CD14-positive monocyte (primary cell): ENCODE measurements around the gene GRIN2A. TPM values are rescaled to one million over a fixed set of nuclear protein-coding genes. Genes with fewer than 3 reads are reported as not detected.

Experiments used
- DNase-seq, 3 donors: peaks; one replicate each; pipeline ENCODE4 v3.0.0-alpha.2; 2011 to 2022
- H2AFZ ChIP-seq: 2 replicates; pipeline ENCODE4 v1.6.0; 2012; ENCODE audit warnings: mild to moderate bottlenecking, low read depth, low read length, inconsistent platforms; ENCODE audit not compliant: insufficient read depth, poor library complexity, severe bottlenecking
- H3K27ac ChIP-seq, 2 donors: 1 replicate in 1 of 2; 2 replicates in 1 of 2; pipeline ENCODE4 v1.5.1; 2012 to 2013; ENCODE audit warnings: low read length in 2 of 2, control low read depth in 1 of 2, inconsistent platforms in 1 of 2, low read depth in 1 of 2, mild to moderate bottlenecking in 1 of 2
- H3K27me3 ChIP-seq, 2 donors: one replicate each; pipeline versions ENCODE4 v1.6.0 to v1.6.1; 2011 to 2013; ENCODE audit warnings: low read length in 2 of 2; ENCODE audit not compliant: control insufficient read depth in 2 of 2, insufficient read depth in 2 of 2
- H3K36me3 ChIP-seq, 2 donors: replicated peaks in 1 of 2; 1 replicate in 1 of 2; 2 replicates in 1 of 2; pipeline versions ENCODE4 v1.5.1 to v1.6.1; 2012 to 2013; ENCODE audit warnings: low read length in 2 of 2, control low read depth in 1 of 2, inconsistent platforms in 1 of 2, mild to moderate bottlenecking in 1 of 2; ENCODE audit not compliant: insufficient read depth in 2 of 2, control insufficient read depth in 1 of 2
- H3K4me1 ChIP-seq, 2 donors: 1 replicate in 1 of 2; 2 replicates in 1 of 2; pipeline versions ENCODE4 v1.5.1 to v1.6.1; 2012 to 2013; ENCODE audit warnings: low read length in 2 of 2, control low read depth in 1 of 2, inconsistent platforms in 1 of 2, mild to moderate bottlenecking in 1 of 2, moderate library complexity in 1 of 2; ENCODE audit not compliant: insufficient read depth in 2 of 2, control insufficient read depth in 1 of 2
- H3K4me2 ChIP-seq: replicated peaks from 2 replicates; pipeline ENCODE3; 2012; ENCODE audit warnings: low read length, moderate library complexity, mild to moderate bottlenecking; ENCODE audit not compliant: poor library complexity, severe bottlenecking; ENCODE audit errors: extremely low read depth
- H3K4me3 ChIP-seq, 3 experiments: fragments of 200-600 bp in 1 of 3; sonication (generic) in 1 of 3; replicated peaks in 1 of 3; 1 replicate in 2 of 3; 2 replicates in 1 of 3; pipeline ENCODE4 v1.5.1; 2011 to 2013; ENCODE audit warnings: low read length in 3 of 3, mild to moderate bottlenecking in 3 of 3, control low read depth in 2 of 3, low read depth in 2 of 3, inconsistent platforms in 1 of 3, moderate library complexity in 1 of 3
- H3K79me2 ChIP-seq: 2 replicates; pipeline ENCODE4 v1.6.0; 2012; ENCODE audit warnings: mild to moderate bottlenecking, control low read depth, inconsistent platforms, low read length, moderate library complexity; ENCODE audit not compliant: insufficient read depth
- H3K9ac ChIP-seq: 2 replicates; pipeline ENCODE4 v1.6.0; 2017; ENCODE audit warnings: low read length, mild to moderate bottlenecking; ENCODE audit not compliant: insufficient read depth, poor library complexity, severe bottlenecking
- H3K9me3 ChIP-seq, 2 donors: replicated peaks in 1 of 2; 1 replicate in 1 of 2; 2 replicates in 1 of 2; pipeline versions ENCODE4 v1.5.1 to v1.6.1; 2012 to 2013; ENCODE audit warnings: low read length in 2 of 2, control low read depth in 1 of 2; ENCODE audit not compliant: control insufficient read depth in 1 of 2, insufficient read depth in 1 of 2
- H4K20me1 ChIP-seq: 2 replicates; pipeline ENCODE4 v1.6.0; 2012; ENCODE audit warnings: mild to moderate bottlenecking, low read length, control low read depth, moderate library complexity; ENCODE audit not compliant: insufficient read depth
- H3K27ac Mint-ChIP-seq, 7 donors: one replicate each; pipeline ENCODE4 v1.8.0; 2020; ENCODE audit warnings: mild to moderate bottlenecking in 7 of 7, mixed read lengths in 7 of 7, moderate library complexity in 6 of 7, inconsistent platforms in 2 of 7
- H3K27me3 Mint-ChIP-seq, 3 donors: one replicate each; pipeline ENCODE4 v1.8.0; 2021 to 2022; ENCODE audit warnings: low read depth in 3 of 3, mild to moderate bottlenecking in 3 of 3, mixed read lengths in 3 of 3, moderate library complexity in 3 of 3, inconsistent platforms in 1 of 3
- H3K36me3 Mint-ChIP-seq, 2 donors: one replicate each; pipeline ENCODE4 v1.8.0; 2020; ENCODE audit warnings: mixed read lengths in 2 of 2, inconsistent platforms in 1 of 2, mild to moderate bottlenecking in 1 of 2
- H3K4me1 Mint-ChIP-seq: one replicate; pipeline ENCODE4 v1.8.0; 2020; ENCODE audit warnings: mild to moderate bottlenecking, mixed read lengths
- H3K4me3 Mint-ChIP-seq, 2 donors: one replicate each; pipeline ENCODE4 v1.8.0; 2020; ENCODE audit warnings: mild to moderate bottlenecking in 2 of 2, mixed read lengths in 2 of 2, moderate library complexity in 1 of 2
- H3K9me3 Mint-ChIP-seq, 7 donors: one replicate each; pipeline ENCODE4 v1.8.0; 2020 to 2022; ENCODE audit warnings: mixed read lengths in 7 of 7, mild to moderate bottlenecking in 6 of 7, moderate library complexity in 6 of 7, inconsistent platforms in 2 of 7
- WGBS: methylation state at CpG from one replicate; pipeline ENCODE4 v1.1.5; 2013; ENCODE audit warnings: missing lambda C conversion rate; ENCODE audit not compliant: insufficient coverage; 5-methylcytosine and 5-hydroxymethylcytosine counted together
- intact Hi-C, 2 donors: fragments of 100-400 bp; cut with micrococcal nuclease; formaldehyde crosslinking; loops; one replicate each; pipeline versions ENCODE4 v1.15.0 to v1.15.1; 2023
- polyA plus RNA-seq, 3 donors: library from polyadenylated mRNA; depleted of rRNA in 1 of 3; unstranded in 2 of 3; stranded (reverse) in 1 of 3; fragments of 300-500 nt in 2 of 3; fragments of >200 nt in 1 of 3; fragmentation: Illumina TruSeq in 2 of 3; gene quantifications; 1 replicate in 2 of 3; 2 replicates in 1 of 3; pipeline ENCODE4 v1.2.3, GENCODE V29; 2012 to 2021
- TF ChIP-seq, protein P1 (sequence below): fragments of 200-600 bp; IDR thresholded peaks from one replicate; pipeline ENCODE4 v1.8.0; 2022; ENCODE audit warnings: antibody characterized with exemption, mild to moderate bottlenecking

Gene GRIN2A
- polyA plus RNA-seq, 3 donors, result not detected

DNA sequence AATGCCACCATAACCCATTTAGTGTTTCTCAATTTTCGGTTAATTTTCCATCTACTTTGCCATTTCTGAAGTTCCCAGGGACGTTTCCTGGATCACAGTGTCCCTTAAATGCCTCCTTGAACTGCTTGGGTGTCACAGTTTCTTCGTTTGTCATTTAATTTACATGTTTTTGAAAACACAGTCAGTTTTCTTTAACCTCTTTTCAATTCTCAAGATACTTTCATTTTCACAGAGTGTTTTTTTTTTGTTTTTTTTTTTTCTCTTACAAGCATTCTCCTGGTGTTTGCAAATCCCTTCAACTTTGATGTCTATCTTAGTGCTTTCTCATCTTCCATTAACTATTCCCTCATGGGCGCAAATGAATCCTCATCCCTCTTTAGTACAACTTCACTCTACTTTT lies 283.7 kb downstream of the GRIN2A start:
- Histone ChIP-seq H3K4me2 (no peak overlapping the region), H3K79me2 (no peaks in the 10 kb centered on the region), H2AFZ (no peak overlapping the region), H3K4me3 (no peak overlapping the region), H3K4me1 (no peaks in the 10 kb centered on the region), H3K36me3 (no peaks in the 10 kb centered on the region), H3K9ac (no peak overlapping the region), H4K20me1 (no peaks in the 10 kb centered on the region), H3K27ac (no peak overlapping the region), H3K27me3 (no peaks in the 10 kb centered on the region), H3K9me3 (no peaks in the 10 kb centered on the region)
- TF ChIP-seq, protein P1, sequence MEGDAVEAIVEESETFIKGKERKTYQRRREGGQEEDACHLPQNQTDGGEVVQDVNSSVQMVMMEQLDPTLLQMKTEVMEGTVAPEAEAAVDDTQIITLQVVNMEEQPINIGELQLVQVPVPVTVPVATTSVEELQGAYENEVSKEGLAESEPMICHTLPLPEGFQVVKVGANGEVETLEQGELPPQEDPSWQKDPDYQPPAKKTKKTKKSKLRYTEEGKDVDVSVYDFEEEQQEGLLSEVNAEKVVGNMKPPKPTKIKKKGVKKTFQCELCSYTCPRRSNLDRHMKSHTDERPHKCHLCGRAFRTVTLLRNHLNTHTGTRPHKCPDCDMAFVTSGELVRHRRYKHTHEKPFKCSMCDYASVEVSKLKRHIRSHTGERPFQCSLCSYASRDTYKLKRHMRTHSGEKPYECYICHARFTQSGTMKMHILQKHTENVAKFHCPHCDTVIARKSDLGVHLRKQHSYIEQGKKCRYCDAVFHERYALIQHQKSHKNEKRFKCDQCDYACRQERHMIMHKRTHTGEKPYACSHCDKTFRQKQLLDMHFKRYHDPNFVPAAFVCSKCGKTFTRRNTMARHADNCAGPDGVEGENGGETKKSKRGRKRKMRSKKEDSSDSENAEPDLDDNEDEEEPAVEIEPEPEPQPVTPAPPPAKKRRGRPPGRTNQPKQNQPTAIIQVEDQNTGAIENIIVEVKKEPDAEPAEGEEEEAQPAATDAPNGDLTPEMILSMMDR, result no peak
- DNase-seq, result no peak
- Mint-ChIP-seq H3K4me1 (no peaks in the 10 kb centered on the region), H3K27ac (no peak overlapping the region), H3K27me3 (peaks cover 0 to 3% (median 2%) of the 10 kb centered on the region in 3 donors), H3K9me3 (peaks cover 0 to 3% (median 0%) of the 10 kb centered on the region in 7 donors), H3K4me3 (no peak overlapping the region), H3K36me3 (no peaks in the 10 kb centered on the region)
- intact Hi-C loops, result no loop called here
- WGBS, result 64% methylated on average over 3 of the region's 4 CpGs

DNA sequence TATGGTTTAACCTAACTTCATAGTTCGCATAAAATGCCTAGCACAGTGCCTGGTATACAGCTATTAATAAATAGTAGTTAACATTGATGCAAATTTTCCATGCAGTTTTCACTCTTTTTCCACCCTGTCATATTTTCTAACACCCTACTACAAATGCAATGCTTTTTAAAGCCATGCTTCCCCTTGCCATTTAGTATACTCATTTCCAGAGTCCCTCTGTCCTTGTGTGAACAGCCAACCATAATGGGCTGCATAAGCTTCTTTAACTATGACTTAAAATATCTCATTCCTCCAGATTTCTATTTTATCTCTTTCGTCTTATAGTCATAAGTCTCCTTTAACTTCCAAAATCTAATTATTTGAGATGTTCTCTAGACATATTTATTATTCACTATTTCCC lies 284.1 kb downstream of the GRIN2A start:
- Histone ChIP-seq H3K27ac (no peak overlapping the region), H3K4me1 (no peaks in the 10 kb centered on the region), H3K4me2 (no peak overlapping the region), H3K27me3 (no peaks in the 10 kb centered on the region), H3K9ac (no peak overlapping the region), H2AFZ (no peak overlapping the region), H3K9me3 (no peaks in the 10 kb centered on the region), H3K79me2 (no peaks in the 10 kb centered on the region), H4K20me1 (no peaks in the 10 kb centered on the region), H3K36me3 (no peaks in the 10 kb centered on the region), H3K4me3 (no peak overlapping the region)
- TF ChIP-seq, protein P1, result no peak
- Mint-ChIP-seq H3K4me1 (no peaks in the 10 kb centered on the region), H3K4me3 (no peak overlapping the region), H3K27ac (no peak overlapping the region), H3K36me3 (no peaks in the 10 kb centered on the region), H3K27me3 (peaks cover 0 to 3% (median 2%) of the 10 kb centered on the region in 3 donors), H3K9me3 (peaks cover 0 to 3% (median 0%) of the 10 kb centered on the region in 7 donors)
- intact Hi-C loops, result no loop called here
- DNase-seq, result no peak
- WGBS, result no CpG with 5 or more reads among the region's 2 CpGs
